OCI-LY1 (cell line): ENCODE results near the gene CIRBP.

Experiments used
- CTCF ChIP-seq: fragments of 200-600 bp; sonication (generic), shearing (Covaris generic); IDR thresholded peaks from 2 replicates; pipeline ENCODE4 v1.5.1; 2017; ENCODE audit warnings: mild to moderate bottlenecking, antibody characterized with exemption, low read length, moderate library complexity, mixed read lengths
- EZH2 ChIP-seq: fragments of 200-600 bp; sonication (generic), shearing (Covaris generic); IDR thresholded peaks from 2 replicates; pipeline ENCODE4 v1.8.0; 2017; ENCODE audit warnings: borderline replicate concordance, mixed run types, mild to moderate bottlenecking, antibody characterized with exemption, low read length, moderate library complexity, mixed read lengths

- TF ChIP-seq CTCF, result no peak
- TF ChIP-seq EZH2, result no peak
Observed at GRCh38 chr19:1307320-1307719, 38.2 kb downstream of the CIRBP start.
